K562 (cell line): ENCODE measurements around the gene NKG7. TPM values are rescaled to one million over a fixed set of nuclear protein-coding genes. Genes with fewer than 3 reads are reported as not detected.

ENCODE experiments used
- CBX2 ChIP-seq: fragments of 200-600 bp; sonication (generic); IDR thresholded peaks from one replicate; pipeline ENCODE4 v1.6.1; 2012; ENCODE audit warnings: mild to moderate bottlenecking, low read length, inconsistent platforms; ENCODE audit not compliant: insufficient read depth, poor library complexity, severe bottlenecking
- CREB5 ChIP-seq: fragments of 250-450 bp; sonication (Bioruptor Pico); IDR thresholded peaks from 2 replicates; pipeline ENCODE4 v1.5.0; 2020; ENCODE audit warnings: mild to moderate bottlenecking
- FIP1L1 ChIP-seq: fragments of 200-400 bp; formaldehyde crosslinking; IDR thresholded peaks from 2 replicates; pipeline ENCODE4 v1.6.1; 2018; ENCODE audit warnings: mild to moderate bottlenecking, low read depth, low read length; ENCODE audit not compliant: poor library complexity, severe bottlenecking
- FOXA3 ChIP-seq, 2 experiments: fragments of 450-650 bp in 1 of 2; sonication (generic) in 1 of 2; formaldehyde crosslinking; IDR thresholded peaks in 1 of 2; conservative IDR thresholded peaks in 1 of 2; 2 replicates each; pipeline versions ENCODE4 v1.4.0 to v1.8.0; 2020 to 2022; ENCODE audit warnings: mild to moderate bottlenecking in 2 of 2, missing genetic modification reagents in 1 of 2
- FOXM1 ChIP-seq, 2 experiments: fragments of 450-650 bp in 1 of 2; sonication (generic) in 1 of 2; formaldehyde crosslinking in 1 of 2; IDR thresholded peaks; 2 replicates each; pipeline versions ENCODE4 v1.6.1 to v1.9.0; 2017 to 2022; ENCODE audit warnings: low read depth in 2 of 2, mild to moderate bottlenecking in 2 of 2, missing genetic modification reagents in 1 of 2, moderate library complexity in 1 of 2
- GTF2E2 ChIP-seq: fragments of 200-800 bp; sonication (Bioruptor generic); IDR thresholded peaks from 2 replicates; pipeline ENCODE4 v1.6.1; 2016; ENCODE audit warnings: missing genetic modification characterization, missing compliant biosample characterization
- GTF2F1 ChIP-seq: IDR thresholded peaks from 2 replicates; pipeline ENCODE4 v1.6.1; 2011; ENCODE audit warnings: low read depth, low read length, improper control_type of control experiment
- HDAC3 ChIP-seq: fragments of 450-650 bp; IDR thresholded peaks from 2 replicates; pipeline ENCODE4 v1.6.1; 2018; ENCODE audit warnings: borderline replicate concordance, mild to moderate bottlenecking, moderate library complexity; ENCODE audit not compliant: partially characterized antibody
- MYC ChIP-seq, 2 experiments: fragments of 250-450 bp in 1 of 2; sonication (Bioruptor Pico) in 1 of 2; IDR thresholded peaks; 2 replicates each; pipeline versions ENCODE4 v1.5.1 to v1.6.1; 2012 to 2021; ENCODE audit warnings: low read depth in 2 of 2, borderline replicate concordance in 1 of 2, improper control_type of control experiment in 1 of 2, low read length in 1 of 2, mild to moderate bottlenecking in 1 of 2, moderate library complexity in 1 of 2
- NCOA2 ChIP-seq, 2 experiments: fragments of 450-650 bp; IDR thresholded peaks; 2 replicates each; pipeline ENCODE4 v1.6.1; 2018; ENCODE audit warnings: mild to moderate bottlenecking in 2 of 2, moderate library complexity in 1 of 2; ENCODE audit not compliant: partially characterized antibody in 2 of 2
- NCOA6 ChIP-seq: fragments of 450-650 bp; IDR thresholded peaks from 2 replicates; pipeline ENCODE4 v1.6.1; 2017; ENCODE audit warnings: mild to moderate bottlenecking
- NEUROD1 ChIP-seq: fragments of 150-350 bp; IDR thresholded peaks from 2 replicates; pipeline ENCODE4 v1.6.1; 2014; ENCODE audit warnings: borderline replicate concordance, low read length, low read depth; ENCODE audit not compliant: partially characterized antibody
- RBM25 ChIP-seq: fragments of 200-400 bp; formaldehyde crosslinking; IDR thresholded peaks from 2 replicates; pipeline ENCODE4 v1.6.1; 2018; ENCODE audit warnings: low read length, low read depth, moderate library complexity; ENCODE audit not compliant: severe bottlenecking
- RCOR1 ChIP-seq, 2 experiments: IDR thresholded peaks; 2 replicates each; pipeline ENCODE4 v1.6.1; 2012; ENCODE audit warnings: low read depth in 2 of 2, low read length in 2 of 2, borderline replicate concordance in 1 of 2, improper control_type of control experiment in 1 of 2
- RFX1 ChIP-seq: fragments of 450-650 bp; IDR thresholded peaks from 2 replicates; pipeline ENCODE4 v1.6.1; 2016; ENCODE audit warnings: mild to moderate bottlenecking, moderate library complexity
- SRSF9 ChIP-seq: fragments of 200-400 bp; formaldehyde crosslinking; IDR thresholded peaks from 2 replicates; pipeline ENCODE4 v1.6.1; 2017; ENCODE audit warnings: low read depth, low read length, borderline replicate concordance
- WHSC1 ChIP-seq: IDR thresholded peaks from one replicate; pipeline ENCODE4 v1.6.1; 2012; ENCODE audit warnings: low read length, control low read depth, inconsistent platforms
- ZC3H11A ChIP-seq: IDR thresholded peaks from 2 replicates; pipeline ENCODE4 v1.6.1; 2012; ENCODE audit warnings: low read depth, low read length, improper control_type of control experiment
- ZNF143 ChIP-seq: sonication (generic); formaldehyde crosslinking; IDR thresholded peaks from 2 replicates; pipeline ENCODE4 v1.9.0; 2022; ENCODE audit warnings: mild to moderate bottlenecking, missing genetic modification reagents
- ZNF561 ChIP-seq: fragments of 450-650 bp; formaldehyde crosslinking; conservative IDR thresholded peaks from 2 replicates; pipeline ENCODE4 v1.4.0; 2020; ENCODE audit warnings: mild to moderate bottlenecking, moderate library complexity
- ZNF766 ChIP-seq: fragments of 200-800 bp; sonication (Bioruptor generic); conservative IDR thresholded peaks from 2 replicates; pipeline ENCODE4 v1.6.1; 2016; ENCODE audit warnings: missing genetic modification characterization, missing compliant biosample characterization
- ZNF778 ChIP-seq: fragments of 450-650 bp; formaldehyde crosslinking; IDR thresholded peaks from 2 replicates; pipeline ENCODE4 v1.4.0; 2020; ENCODE audit warnings: mild to moderate bottlenecking, moderate library complexity
- polyA plus RNA-seq, 8 experiments: library from polyadenylated mRNA; depleted of rRNA in 4 of 8; stranded (reverse) in 5 of 8; unstranded in 3 of 8; fragments of >200 nt; fragmentation: Nextera tagmentation in 2 of 8; fragmentation: Illumina TruSeq in 1 of 8; extraction: Ambion mirVana in 2 of 8; extraction: Trizol in 1 of 8; gene quantifications; 2 replicates each; pipeline versions ENCODE4 v1.2.1 to v1.2.3, GENCODE V29; 2011 to 2014; ENCODE audit warnings: inconsistent platforms in 1 of 8, missing spikeins in 1 of 8
- total RNA-seq, 7 experiments: library from RNA; depleted of rRNA in 6 of 7; stranded (reverse); fragments of >200 nt in 6 of 7; fragmentation: Illumina TruSeq in 2 of 7; extraction: Trizol in 2 of 7; gene quantifications; 2 replicates each; pipeline versions ENCODE4 v1.2.1 to v1.2.3, GENCODE V29; 2011 to 2021; ENCODE audit warnings: low replicate concordance in 1 of 7

Gene NKG7
- total and polyA plus RNA-seq, 9 of the 15 experiments (the other 6 are each of a cell fraction or from before 2014, with no cell fraction given), result 0.30 to 0.70 (median 0.51) TPM; not detected in 2

GRCh38 chr19:51391073-51391611, 18.7 kb upstream of the NKG7 start (continued):
- TF ChIP-seq ZC3H11A (no peak), HDAC3 (no peak), GTF2F1 (no peak), CBX2 (no peak), RFX1 (no peak), NCOA2 (IDR thresholded peaks at IDR 0.05; ENCODE audit: partially characterized antibody in 2 of 2) (peak in 1 of 2 experiments; percentile 96), RBM25 (peak; percentile 71), RCOR1 (IDR thresholded peaks at IDR 0.05; ENCODE audit: borderline replicate concordance in 1 of 2, low read depth in 2 of 2, low read length in 2 of 2) (peak in 1 of 2 experiments; percentile 32; a peak in 1 of 4 replicates), CREB5 (CRISPR knock-in tag) (no peak), SRSF9 (no peak), NEUROD1 (no peak), ZNF766 (CRISPR knock-in tag) (peak; percentile 24; the same call in 1 of the 2 replicates), GTF2E2 (tag) (no peak), FOXM1 (IDR thresholded peaks at IDR 0.05; ENCODE audit: low read depth) (no peak), FOXM1 (CRISPR knock-in tag; IDR thresholded peaks at IDR 0.05; ENCODE audit: low read depth) (no peak), WHSC1 (no peak), FOXA3 (CRISPR knock-in tag; conservative IDR thresholded peaks at IDR 0.05 in 1 of 2, IDR thresholded peaks at IDR 0.05 in 1 of 2) (no peak), FIP1L1 (no peak), NCOA6 (no peak), ZNF143 (CRISPR knock-in tag) (no peak), ZNF561 (CRISPR knock-in tag) (no peak), ZNF778 (CRISPR knock-in tag) (no peak), MYC (IDR thresholded peaks at IDR 0.05; ENCODE audit: low read depth, low read length) (no peak), MYC (CRISPR knock-in tag; IDR thresholded peaks at IDR 0.05; ENCODE audit: borderline replicate concordance, low read depth) (no peak)
